Measurements from ENCODE around the gene SEC14L6.

SEC14L6 gene

GRCh38 chr22:30531651-30532608, 14.6 kb downstream of the SEC14L6 start:
- no peak for DNase-seq

- DNase-seq: no peak
These were observed 19.9 kb downstream of the SEC14L6 start for GRCh38 chr22:30526656-30527055.

- DNase-seq: no peak
These were observed 22.7 kb downstream of the SEC14L6 start for GRCh38 chr22:30523646-30524489.

GRCh38 chr22:30521368-30522156, 25.0 kb downstream of the SEC14L6 start:
- DNase-seq: no peak

GRCh38 chr22:30519842-30520425, 26.6 kb downstream of the SEC14L6 start:
- no peak for DNase-seq

- DNase-seq: no peak
These were observed 29.8 kb downstream of the SEC14L6 start for GRCh38 chr22:30516731-30517130.

- no peak for DNase-seq
These were observed 30.3 kb downstream of the SEC14L6 start for GRCh38 chr22:30516273-30516672.

- DNase-seq: no peak
These were observed 32.3 kb downstream of the SEC14L6 start for GRCh38 chr22:30514252-30514651.

- DNase-seq: no peak
These were observed 33.1 kb downstream of the SEC14L6 start for GRCh38 chr22:30513462-30513861.

GRCh38 chr22:30511911-30512310, 34.6 kb downstream of the SEC14L6 start:
- no peak for DNase-seq

GRCh38 chr22:30511109-30511508, 35.4 kb downstream of the SEC14L6 start:
- DNase-seq: no peak

GRCh38 chr22:30508216-30508615, 38.3 kb downstream of the SEC14L6 start:
- no peak for DNase-seq

- no peak for DNase-seq
These were observed 38.9 kb downstream of the SEC14L6 start for GRCh38 chr22:30507670-30508069.

- no peak for DNase-seq
These were observed 40.0 kb downstream of the SEC14L6 start for GRCh38 chr22:30506507-30506968.

GRCh38 chr22:30503551-30503950, 43.0 kb downstream of the SEC14L6 start:
- DNase-seq: no peak

GRCh38 chr22:30502911-30503310, 43.6 kb downstream of the SEC14L6 start:
- DNase-seq: no peak

GRCh38 chr22:30502153-30502552, 44.4 kb downstream of the SEC14L6 start:
- no peak for DNase-seq

GRCh38 chr22:30500628-30501027, 45.9 kb downstream of the SEC14L6 start:
- no peak for DNase-seq

GRCh38 chr22:30497466-30498150, 48.9 kb downstream of the SEC14L6 start:
- no peak for DNase-seq

- DNase-seq: no peak
These were observed 51.3 kb downstream of the SEC14L6 start for GRCh38 chr22:30495041-30495784.

- no peak for DNase-seq
These were observed 54.4 kb downstream of the SEC14L6 start for GRCh38 chr22:30492144-30492543.

All from activated CD4-positive, CD25-positive, alpha-beta regulatory T cell (primary cell).